ENCODE data around the gene ARF5.

DNA sequence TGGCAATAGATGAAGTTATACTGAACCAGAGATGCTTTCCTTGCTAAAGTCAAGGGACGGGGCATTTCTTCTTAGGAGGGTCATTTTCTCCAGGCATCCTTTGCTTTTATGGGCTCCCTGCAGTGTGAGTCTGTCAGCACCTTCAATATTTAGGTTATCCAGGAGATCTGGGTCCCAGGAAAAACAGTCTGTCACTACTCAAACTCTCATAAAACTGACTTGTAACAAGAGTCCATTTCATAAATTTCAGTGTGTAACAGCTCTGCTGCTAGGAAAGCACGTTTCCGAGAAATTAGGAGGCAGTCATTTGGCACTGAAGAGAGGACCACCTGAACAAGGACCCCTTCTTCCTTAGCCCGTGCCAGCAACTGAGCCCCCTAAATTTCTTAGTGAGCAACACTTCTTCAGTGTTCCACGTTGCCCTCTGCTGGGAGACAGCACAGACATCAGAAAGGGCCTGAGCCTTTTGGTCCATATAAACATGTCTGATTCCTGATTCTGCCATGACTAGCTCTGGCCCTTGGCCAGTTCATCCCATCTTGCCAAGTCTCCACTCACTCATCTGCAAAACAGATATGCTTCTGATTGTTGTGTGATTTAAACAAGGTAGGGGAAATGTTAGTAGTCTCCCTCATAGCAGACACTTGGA is 10.1 kb upstream of the ARF5 start:
- TF ChIP-seq, protein P1, sequence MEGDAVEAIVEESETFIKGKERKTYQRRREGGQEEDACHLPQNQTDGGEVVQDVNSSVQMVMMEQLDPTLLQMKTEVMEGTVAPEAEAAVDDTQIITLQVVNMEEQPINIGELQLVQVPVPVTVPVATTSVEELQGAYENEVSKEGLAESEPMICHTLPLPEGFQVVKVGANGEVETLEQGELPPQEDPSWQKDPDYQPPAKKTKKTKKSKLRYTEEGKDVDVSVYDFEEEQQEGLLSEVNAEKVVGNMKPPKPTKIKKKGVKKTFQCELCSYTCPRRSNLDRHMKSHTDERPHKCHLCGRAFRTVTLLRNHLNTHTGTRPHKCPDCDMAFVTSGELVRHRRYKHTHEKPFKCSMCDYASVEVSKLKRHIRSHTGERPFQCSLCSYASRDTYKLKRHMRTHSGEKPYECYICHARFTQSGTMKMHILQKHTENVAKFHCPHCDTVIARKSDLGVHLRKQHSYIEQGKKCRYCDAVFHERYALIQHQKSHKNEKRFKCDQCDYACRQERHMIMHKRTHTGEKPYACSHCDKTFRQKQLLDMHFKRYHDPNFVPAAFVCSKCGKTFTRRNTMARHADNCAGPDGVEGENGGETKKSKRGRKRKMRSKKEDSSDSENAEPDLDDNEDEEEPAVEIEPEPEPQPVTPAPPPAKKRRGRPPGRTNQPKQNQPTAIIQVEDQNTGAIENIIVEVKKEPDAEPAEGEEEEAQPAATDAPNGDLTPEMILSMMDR (conservative IDR thresholded peaks at IDR 0.05; ENCODE audit: low read depth, low read length): peak; percentile 50; the same call in 1 of the 2 replicates
- TF ChIP-seq EZH2phosphoT487 (IDR thresholded peaks at IDR 0.05; ENCODE audit: borderline replicate concordance, low read length): no peak
